Kidney epithelial cell (primary cell): ENCODE data around the gene STARD13. TPM values are rescaled to one million over a fixed set of nuclear protein-coding genes. Genes with fewer than 3 reads are reported as not detected.

Experiments
- DNase-seq: peaks from one replicate; pipeline ENCODE4 v3.0.0-alpha.2; 2010; ENCODE audit warnings: low read depth
- H3K27me3 ChIP-seq: 2 replicates; pipeline ENCODE4 v1.6.0; 2011; ENCODE audit warnings: low read length; ENCODE audit not compliant: control insufficient read depth, insufficient read depth
- H3K36me3 ChIP-seq: 2 replicates; pipeline ENCODE4 v1.5.1; 2011; ENCODE audit warnings: low read length; ENCODE audit not compliant: control insufficient read depth, insufficient read depth
- H3K4me3 ChIP-seq: 2 replicates; pipeline ENCODE4 v1.5.1; 2011; ENCODE audit warnings: low read depth, mild to moderate bottlenecking, control low read depth, low read length
- CTCF ChIP-seq: IDR thresholded peaks from 2 replicates; pipeline ENCODE4 v1.5.1; 2011; ENCODE audit warnings: mild to moderate bottlenecking, moderate library complexity, low read length, control low read depth, inconsistent platforms; ENCODE audit not compliant: insufficient read depth, poor library complexity, severe bottlenecking
- total RNA-seq: library from RNA; depleted of rRNA; stranded (reverse); fragments of >200 nt; gene quantifications from 2 replicates; pipeline ENCODE4 v1.2.3, GENCODE V29; 2015

Gene STARD13
- total RNA-seq, 1 donor from 2014 or later, result 10.1 TPM

- TF ChIP-seq CTCF, result no peak
- Histone ChIP-seq H3K27me3 (no peaks in the 10 kb centered on the region), H3K36me3 (peaks cover 2% of the 10 kb centered on the region), H3K4me3 (no peak overlapping the region)
- no peak for DNase-seq
These were observed 180.1 kb downstream of the STARD13 start for GRCh38 chr13:33105387-33106005.

GRCh38 chr13:33103457-33103856 lies 182.1 kb downstream of the STARD13 start:
- peaks cover 2% of the 10 kb centered on the region for H3K36me3 ChIP-seq
- no peak for TF ChIP-seq CTCF
- DNase-seq, result no peak
- H3K4me3 ChIP-seq, result no peak overlapping the region
- H3K27me3 ChIP-seq, result no peaks in the 10 kb centered on the region

GRCh38 chr13:33101835-33102234 lies 183.7 kb downstream of the STARD13 start:
- Histone ChIP-seq H3K27me3 (no peaks in the 10 kb centered on the region), H3K4me3 (no peak overlapping the region), H3K36me3 (no peaks in the 10 kb centered on the region)
- DNase-seq, result no peak
- no peak for TF ChIP-seq CTCF

- no peak for TF ChIP-seq CTCF
- no peaks in the 10 kb centered on the region for H3K36me3 ChIP-seq
- H3K4me3 ChIP-seq, result no peak overlapping the region
- H3K27me3 ChIP-seq, result no peaks in the 10 kb centered on the region
- DNase-seq, result no peak
These were observed 184.7 kb downstream of the STARD13 start for GRCh38 chr13:33100886-33101285.

GRCh38 chr13:33099860-33100259 lies 185.7 kb downstream of the STARD13 start:
- DNase-seq, result no peak
- no peaks in the 10 kb centered on the region for H3K27me3 ChIP-seq
- TF ChIP-seq CTCF, result no peak
- no peak overlapping the region for H3K4me3 ChIP-seq
- H3K36me3 ChIP-seq, result no peaks in the 10 kb centered on the region
